CD14-positive monocyte (primary cell): ENCODE measurements around the gene BTAF1. TPM values are rescaled to one million over a fixed set of nuclear protein-coding genes. Genes with fewer than 3 reads are reported as not detected.

Source experiments
- DNase-seq, 3 donors: peaks; one replicate each; pipeline ENCODE4 v3.0.0-alpha.2; 2011 to 2022
- H2AFZ ChIP-seq: 2 replicates; pipeline ENCODE4 v1.6.0; 2012; ENCODE audit warnings: mild to moderate bottlenecking, low read depth, low read length, inconsistent platforms; ENCODE audit not compliant: insufficient read depth, poor library complexity, severe bottlenecking
- H3K27ac ChIP-seq, 2 donors: 1 replicate in 1 of 2; 2 replicates in 1 of 2; pipeline ENCODE4 v1.5.1; 2012 to 2013; ENCODE audit warnings: low read length in 2 of 2, control low read depth in 1 of 2, inconsistent platforms in 1 of 2, low read depth in 1 of 2, mild to moderate bottlenecking in 1 of 2
- H3K27me3 ChIP-seq, 2 donors: one replicate each; pipeline versions ENCODE4 v1.6.0 to v1.6.1; 2011 to 2013; ENCODE audit warnings: low read length in 2 of 2; ENCODE audit not compliant: control insufficient read depth in 2 of 2, insufficient read depth in 2 of 2
- H3K36me3 ChIP-seq, 2 donors: replicated peaks in 1 of 2; 1 replicate in 1 of 2; 2 replicates in 1 of 2; pipeline versions ENCODE4 v1.5.1 to v1.6.1; 2012 to 2013; ENCODE audit warnings: low read length in 2 of 2, control low read depth in 1 of 2, inconsistent platforms in 1 of 2, mild to moderate bottlenecking in 1 of 2; ENCODE audit not compliant: insufficient read depth in 2 of 2, control insufficient read depth in 1 of 2
- H3K4me1 ChIP-seq, 2 donors: 1 replicate in 1 of 2; 2 replicates in 1 of 2; pipeline versions ENCODE4 v1.5.1 to v1.6.1; 2012 to 2013; ENCODE audit warnings: low read length in 2 of 2, control low read depth in 1 of 2, inconsistent platforms in 1 of 2, mild to moderate bottlenecking in 1 of 2, moderate library complexity in 1 of 2; ENCODE audit not compliant: insufficient read depth in 2 of 2, control insufficient read depth in 1 of 2
- H3K4me2 ChIP-seq: replicated peaks from 2 replicates; pipeline ENCODE3; 2012; ENCODE audit warnings: low read length, moderate library complexity, mild to moderate bottlenecking; ENCODE audit not compliant: poor library complexity, severe bottlenecking; ENCODE audit errors: extremely low read depth
- H3K4me3 ChIP-seq, 3 experiments: fragments of 200-600 bp in 1 of 3; sonication (generic) in 1 of 3; replicated peaks in 1 of 3; 1 replicate in 2 of 3; 2 replicates in 1 of 3; pipeline ENCODE4 v1.5.1; 2011 to 2013; ENCODE audit warnings: low read length in 3 of 3, mild to moderate bottlenecking in 3 of 3, control low read depth in 2 of 3, low read depth in 2 of 3, inconsistent platforms in 1 of 3, moderate library complexity in 1 of 3
- H3K79me2 ChIP-seq: 2 replicates; pipeline ENCODE4 v1.6.0; 2012; ENCODE audit warnings: mild to moderate bottlenecking, control low read depth, inconsistent platforms, low read length, moderate library complexity; ENCODE audit not compliant: insufficient read depth
- H3K9ac ChIP-seq: 2 replicates; pipeline ENCODE4 v1.6.0; 2017; ENCODE audit warnings: low read length, mild to moderate bottlenecking; ENCODE audit not compliant: insufficient read depth, poor library complexity, severe bottlenecking
- H3K9me3 ChIP-seq, 2 donors: replicated peaks in 1 of 2; 1 replicate in 1 of 2; 2 replicates in 1 of 2; pipeline versions ENCODE4 v1.5.1 to v1.6.1; 2012 to 2013; ENCODE audit warnings: low read length in 2 of 2, control low read depth in 1 of 2; ENCODE audit not compliant: control insufficient read depth in 1 of 2, insufficient read depth in 1 of 2
- H4K20me1 ChIP-seq: 2 replicates; pipeline ENCODE4 v1.6.0; 2012; ENCODE audit warnings: mild to moderate bottlenecking, low read length, control low read depth, moderate library complexity; ENCODE audit not compliant: insufficient read depth
- H3K27ac Mint-ChIP-seq, 7 donors: one replicate each; pipeline ENCODE4 v1.8.0; 2020; ENCODE audit warnings: mild to moderate bottlenecking in 7 of 7, mixed read lengths in 7 of 7, moderate library complexity in 6 of 7, inconsistent platforms in 2 of 7
- H3K27me3 Mint-ChIP-seq, 3 donors: one replicate each; pipeline ENCODE4 v1.8.0; 2021 to 2022; ENCODE audit warnings: low read depth in 3 of 3, mild to moderate bottlenecking in 3 of 3, mixed read lengths in 3 of 3, moderate library complexity in 3 of 3, inconsistent platforms in 1 of 3
- H3K36me3 Mint-ChIP-seq, 2 donors: one replicate each; pipeline ENCODE4 v1.8.0; 2020; ENCODE audit warnings: mixed read lengths in 2 of 2, inconsistent platforms in 1 of 2, mild to moderate bottlenecking in 1 of 2
- H3K4me1 Mint-ChIP-seq: one replicate; pipeline ENCODE4 v1.8.0; 2020; ENCODE audit warnings: mild to moderate bottlenecking, mixed read lengths
- H3K4me3 Mint-ChIP-seq, 2 donors: one replicate each; pipeline ENCODE4 v1.8.0; 2020; ENCODE audit warnings: mild to moderate bottlenecking in 2 of 2, mixed read lengths in 2 of 2, moderate library complexity in 1 of 2
- H3K9me3 Mint-ChIP-seq, 7 donors: one replicate each; pipeline ENCODE4 v1.8.0; 2020 to 2022; ENCODE audit warnings: mixed read lengths in 7 of 7, mild to moderate bottlenecking in 6 of 7, moderate library complexity in 6 of 7, inconsistent platforms in 2 of 7
- CTCF ChIP-seq: fragments of 200-600 bp; IDR thresholded peaks from one replicate; pipeline ENCODE4 v1.8.0; 2022; ENCODE audit warnings: antibody characterized with exemption, mild to moderate bottlenecking
- WGBS: methylation state at CpG from one replicate; pipeline ENCODE4 v1.1.5; 2013; ENCODE audit warnings: missing lambda C conversion rate; ENCODE audit not compliant: insufficient coverage; 5-methylcytosine and 5-hydroxymethylcytosine counted together
- intact Hi-C, 2 donors: fragments of 100-400 bp; cut with micrococcal nuclease; formaldehyde crosslinking; loops; one replicate each; pipeline versions ENCODE4 v1.15.0 to v1.15.1; 2023
- polyA plus RNA-seq, 3 donors: library from polyadenylated mRNA; depleted of rRNA in 1 of 3; unstranded in 2 of 3; stranded (reverse) in 1 of 3; fragments of 300-500 nt in 2 of 3; fragments of >200 nt in 1 of 3; fragmentation: Illumina TruSeq in 2 of 3; gene quantifications; 1 replicate in 2 of 3; 2 replicates in 1 of 3; pipeline ENCODE4 v1.2.3, GENCODE V29; 2012 to 2021

BTAF1 gene
- polyA plus RNA-seq, 3 donors = 3.7 to 59.8 (median 5.1) TPM

GRCh38 chr10:92052088-92052487 is 128.5 kb downstream of the BTAF1 start:
- H3K4me1 ChIP-seq = peaks cover 0 to 4% of the 10 kb centered on the region in 2 donors
- peaks cover 43 to 56% of the 10 kb centered on the region in 2 donors for H3K36me3 Mint-ChIP-seq
- no peaks in the 10 kb centered on the region for H4K20me1 ChIP-seq
- H3K4me3 Mint-ChIP-seq = no peak overlapping the region
- no peaks in the 10 kb centered on the region for H3K79me2 ChIP-seq
- no peak overlapping the region for H3K4me2 ChIP-seq
- H3K27ac Mint-ChIP-seq = no peak overlapping the region
- DNase-seq = no peak
- H3K9me3 ChIP-seq = no peaks in the 10 kb centered on the region
- H3K27me3 Mint-ChIP-seq = no peaks in the 10 kb centered on the region
- WGBS = 97% methylated on average over 16 of the region's 18 CpGs
- H3K9ac ChIP-seq = no peak overlapping the region
- no peaks in the 10 kb centered on the region for H3K9me3 Mint-ChIP-seq
- H3K27me3 ChIP-seq = no peaks in the 10 kb centered on the region
- H3K36me3 ChIP-seq = peaks cover 13 to 37% of the 10 kb centered on the region in 2 donors
- H3K4me1 Mint-ChIP-seq = peaks cover 12% of the 10 kb centered on the region
- no peak for TF ChIP-seq CTCF
- no peak overlapping the region for H3K4me3 ChIP-seq
- intact Hi-C loops = no loop called here
- H3K27ac ChIP-seq = no peak overlapping the region
- H2AFZ ChIP-seq = no peak overlapping the region

- no peak for DNase-seq
- intact Hi-C loops = no loop called here
- Mint-ChIP-seq H3K4me3 (no peak overlapping the region), H3K36me3 (peaks cover 43 to 57% of the 10 kb centered on the region in 2 donors), H3K9me3 (no peaks in the 10 kb centered on the region), H3K27me3 (no peaks in the 10 kb centered on the region), H3K27ac (peak overlapping the region in 2 of 7 donors; percentile 32 to 60), H3K4me1 (peaks cover 11% of the 10 kb centered on the region)
- peaks cover 0 to 3% of the 10 kb centered on the region in 2 donors for H3K4me1 ChIP-seq
- H4K20me1 ChIP-seq = no peaks in the 10 kb centered on the region
- no peaks in the 10 kb centered on the region for H3K79me2 ChIP-seq
- H3K9ac ChIP-seq = no peak overlapping the region
- no peak for TF ChIP-seq CTCF
- 100% methylated on average over 3 of the region's 5 CpGs for WGBS
- no peak overlapping the region for H3K27ac ChIP-seq
- peaks cover 13 to 44% of the 10 kb centered on the region in 2 donors for H3K36me3 ChIP-seq
- no peak overlapping the region for H3K4me2 ChIP-seq
- H2AFZ ChIP-seq = no peak overlapping the region
- no peaks in the 10 kb centered on the region for H3K9me3 ChIP-seq
- H3K27me3 ChIP-seq = no peaks in the 10 kb centered on the region
- no peak overlapping the region for H3K4me3 ChIP-seq
Observed at GRCh38 chr10:92052741-92053140, 129.2 kb downstream of the BTAF1 start.
